GM13976 (cell line): Measurements from ENCODE around the gene VSIR.

Experiments
- DNase-seq: peaks from one replicate; pipeline ENCODE4 v3.0.0; 2012; ENCODE audit warnings: low spot score
- in situ Hi-C: fragments of 300-500 bp; cut with MboI; formaldehyde crosslinking; loops from one replicate; pipeline ENCODE4 v1.12.0; 2022; ENCODE audit warnings: low sequenced_read_pairs, mixed read lengths, inconsistent platforms; ENCODE audit not compliant: unreplicated experiment
- TF ChIP-seq, protein P1 (sequence below): IDR thresholded peaks from 2 replicates; pipeline ENCODE4 v1.5.1; 2012; ENCODE audit warnings: borderline replicate concordance, mild to moderate bottlenecking; ENCODE audit not compliant: insufficient read depth; ENCODE audit errors: extremely low read depth, missing control alignments, control extremely low read depth

Gene VSIR

DNA sequence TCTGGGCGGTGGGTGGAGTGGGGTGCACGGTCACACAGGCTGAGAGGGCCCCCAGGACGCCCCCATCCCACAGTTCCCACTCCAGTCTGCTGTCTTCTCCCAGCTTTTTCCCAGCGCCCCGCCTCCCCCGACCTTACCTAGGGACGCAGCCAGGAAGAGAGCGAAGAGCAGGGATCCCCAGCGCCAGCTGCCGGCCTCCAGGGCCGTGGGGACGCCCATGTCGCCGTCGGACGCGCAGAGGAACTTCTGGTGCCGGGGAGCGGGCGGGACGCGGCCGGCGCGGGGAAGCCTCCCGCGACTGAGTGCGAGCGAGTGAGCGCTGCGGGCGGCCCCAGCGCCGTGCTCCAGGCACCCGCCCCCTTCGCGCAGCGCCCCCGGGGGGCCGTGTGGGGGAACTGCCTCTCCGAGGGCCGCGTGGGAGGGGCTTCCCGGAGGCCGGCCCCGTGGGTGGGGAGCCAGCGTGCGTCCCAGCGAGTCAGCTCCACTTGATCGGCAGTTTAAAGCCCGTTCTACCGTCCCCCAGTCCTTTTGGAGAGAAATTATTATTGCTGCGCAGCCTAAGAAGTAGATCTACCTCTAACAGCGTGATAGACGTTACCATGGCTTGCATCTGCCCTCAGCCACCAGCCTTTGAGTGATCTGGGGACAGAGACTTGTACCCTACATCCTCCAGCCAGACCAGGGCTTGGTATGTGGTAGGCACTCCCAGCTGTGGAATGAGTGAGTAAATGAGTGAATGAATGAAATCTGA, at the start of gene VSIR:
Gene VSIR, minus strand, starts transcription at position 300 of the 751 bp plus-strand sequence. Its CDS starts 81 bp downstream, at position 219.
- in situ Hi-C loops: no loop called here
- DNase-seq: peak; percentile 95

DNA sequence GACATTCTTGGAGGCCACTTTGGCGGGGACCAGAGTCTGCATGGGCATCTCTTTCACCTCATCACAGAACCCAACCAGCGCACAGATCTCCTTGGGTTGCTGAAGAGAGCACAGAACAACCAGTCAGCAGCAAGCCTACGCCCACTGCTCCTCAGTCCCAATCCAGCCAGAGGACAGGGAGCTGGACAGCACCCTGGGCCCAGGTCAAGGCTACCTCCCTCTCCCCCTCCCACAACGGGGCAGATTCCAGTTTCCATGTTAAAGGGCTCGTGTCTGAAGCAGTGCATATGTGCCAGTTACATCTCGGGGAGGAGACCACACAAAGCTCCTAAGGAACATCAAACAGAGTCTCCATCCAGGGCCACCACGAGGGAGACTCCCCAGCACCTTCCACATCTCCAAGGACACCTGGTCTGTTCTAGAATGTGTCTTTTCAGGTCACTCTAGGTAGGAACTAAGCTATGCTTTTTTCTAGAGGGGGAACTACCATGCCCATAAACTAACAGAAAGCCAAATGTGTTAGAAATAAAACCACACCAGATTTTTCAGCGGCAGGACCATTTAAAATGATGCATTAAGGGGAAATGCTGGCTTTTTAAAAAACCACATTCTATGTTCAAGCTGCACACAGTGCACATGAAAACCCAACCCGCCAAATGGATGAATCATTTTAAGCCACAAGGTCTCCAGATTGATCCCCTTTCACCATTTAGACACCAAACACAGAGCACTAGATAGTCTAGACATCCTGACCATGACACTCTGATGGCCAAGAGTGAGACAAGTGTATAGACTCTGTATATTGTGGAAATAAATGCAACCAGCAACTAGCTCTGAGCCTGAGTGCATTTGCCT, 48.8 kb upstream of the VSIR start:
- in situ Hi-C loops: no loop called here
- TF ChIP-seq, protein P1, sequence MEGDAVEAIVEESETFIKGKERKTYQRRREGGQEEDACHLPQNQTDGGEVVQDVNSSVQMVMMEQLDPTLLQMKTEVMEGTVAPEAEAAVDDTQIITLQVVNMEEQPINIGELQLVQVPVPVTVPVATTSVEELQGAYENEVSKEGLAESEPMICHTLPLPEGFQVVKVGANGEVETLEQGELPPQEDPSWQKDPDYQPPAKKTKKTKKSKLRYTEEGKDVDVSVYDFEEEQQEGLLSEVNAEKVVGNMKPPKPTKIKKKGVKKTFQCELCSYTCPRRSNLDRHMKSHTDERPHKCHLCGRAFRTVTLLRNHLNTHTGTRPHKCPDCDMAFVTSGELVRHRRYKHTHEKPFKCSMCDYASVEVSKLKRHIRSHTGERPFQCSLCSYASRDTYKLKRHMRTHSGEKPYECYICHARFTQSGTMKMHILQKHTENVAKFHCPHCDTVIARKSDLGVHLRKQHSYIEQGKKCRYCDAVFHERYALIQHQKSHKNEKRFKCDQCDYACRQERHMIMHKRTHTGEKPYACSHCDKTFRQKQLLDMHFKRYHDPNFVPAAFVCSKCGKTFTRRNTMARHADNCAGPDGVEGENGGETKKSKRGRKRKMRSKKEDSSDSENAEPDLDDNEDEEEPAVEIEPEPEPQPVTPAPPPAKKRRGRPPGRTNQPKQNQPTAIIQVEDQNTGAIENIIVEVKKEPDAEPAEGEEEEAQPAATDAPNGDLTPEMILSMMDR: no peak
- DNase-seq: no peak

More for the DNA sequence above, at the start of gene VSIR:
- TF ChIP-seq, protein P1: peak; percentile 91

DNA sequence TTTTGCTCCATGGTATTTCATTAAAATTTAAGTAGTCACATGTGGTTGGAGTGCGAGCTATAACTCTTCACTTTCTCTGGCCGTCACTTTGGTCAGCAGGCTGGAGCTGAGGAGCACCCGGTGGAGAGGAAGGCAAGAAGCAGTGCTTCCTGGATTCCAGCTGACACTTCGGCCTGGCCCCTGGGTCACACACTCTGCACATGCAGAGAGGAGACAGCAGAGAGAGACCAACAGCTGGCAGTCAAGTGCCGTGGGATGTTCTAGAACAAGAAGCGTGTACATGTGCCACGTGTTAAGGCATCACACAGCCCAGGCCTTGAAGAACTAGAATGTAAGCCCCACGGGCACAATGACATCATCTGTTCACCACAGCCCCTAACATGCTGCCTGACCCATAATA, 47.6 kb upstream of the VSIR start:
- in situ Hi-C loops: no loop called here
- TF ChIP-seq, protein P1: no peak
- no peak for DNase-seq

DNA sequence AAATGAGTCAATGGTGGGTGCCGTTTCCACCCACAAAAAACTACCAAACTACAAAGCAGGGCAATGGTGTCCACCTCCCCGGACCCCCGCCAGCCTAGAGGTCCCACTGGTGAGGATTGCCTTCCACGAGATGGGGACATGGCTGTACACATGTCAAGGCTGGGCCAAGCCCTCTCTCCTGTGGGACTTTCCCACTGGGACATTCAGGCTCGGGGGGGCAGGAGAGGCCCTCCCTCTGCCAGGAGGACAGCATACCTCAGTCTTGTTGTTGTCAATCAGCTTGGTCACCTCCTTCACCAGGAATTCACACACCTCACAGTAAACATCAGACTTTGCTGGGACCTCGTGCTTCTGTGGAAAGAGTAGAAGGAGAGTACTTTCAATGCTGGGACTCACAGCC, 46.7 kb upstream of the VSIR start:
- in situ Hi-C loops: no loop called here
- TF ChIP-seq, protein P1: no peak
- no peak for DNase-seq

DNA sequence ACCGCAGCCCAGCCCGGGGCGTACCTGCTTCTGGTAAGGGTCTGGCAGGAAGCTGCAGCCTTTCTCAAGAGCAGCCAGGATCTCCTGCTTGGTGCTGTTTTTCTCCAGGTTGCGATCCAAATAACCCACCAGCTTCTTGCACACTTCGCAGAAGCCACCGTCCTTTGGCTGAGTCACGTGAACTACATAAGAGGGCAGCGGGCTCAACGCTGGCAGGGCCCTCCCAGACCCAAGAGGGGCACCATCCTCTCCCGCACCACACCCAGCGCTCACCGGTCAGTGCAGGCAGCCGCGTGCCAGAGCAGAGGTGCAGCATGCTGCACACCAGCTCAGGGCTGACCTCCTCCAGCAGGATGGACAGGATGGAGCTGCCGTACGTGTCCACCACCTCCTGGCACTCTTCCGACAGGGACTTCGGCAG, 46.1 kb upstream of the VSIR start:
- in situ Hi-C loops: no loop called here
- no peak for DNase-seq
- TF ChIP-seq, protein P1: no peak

DNA sequence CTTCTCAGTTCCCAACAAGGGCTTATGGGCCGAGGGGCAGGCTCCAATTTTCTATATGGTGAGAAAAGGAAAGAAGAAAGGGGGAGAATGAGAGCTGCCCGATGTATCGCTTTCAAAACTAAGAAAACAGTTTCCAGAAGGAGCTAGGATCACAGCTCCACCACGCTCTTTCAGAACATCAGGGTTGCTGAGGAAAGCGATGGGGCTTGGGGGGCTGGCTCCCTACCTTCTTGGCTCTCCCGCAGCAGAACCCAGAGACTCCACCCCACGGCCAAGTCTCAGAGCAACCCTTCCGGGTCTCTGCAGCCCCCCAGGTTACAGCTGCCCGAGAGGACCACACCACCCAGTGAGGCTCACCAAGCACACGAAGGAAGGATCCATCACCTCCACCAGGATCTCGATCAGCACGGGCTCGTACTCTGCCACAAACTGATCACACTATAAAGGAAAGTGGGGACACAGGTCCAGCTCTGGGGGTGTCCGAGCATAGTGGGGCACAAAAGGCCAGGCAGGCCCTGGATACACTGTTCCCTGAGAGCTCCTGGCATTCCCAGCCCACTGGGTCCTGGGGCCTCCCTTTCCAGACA, 45.4 kb upstream of the VSIR start:
- DNase-seq: no peak
- TF ChIP-seq, protein P1: no peak
- in situ Hi-C loops: no loop called here
